Upper lobe of left lung (tissue), 6 donors: ENCODE results near the gene CCDC158. TPM values are rescaled to one million over a fixed set of nuclear protein-coding genes. Genes with fewer than 3 reads are reported as not detected.

ENCODE experiments used
- ATAC-seq, 2 donors: fragments of 200-7000 bp; cut with Tn5 transposase; one replicate each; pipeline ENCODE4 v1.9.1; 2022; ENCODE audit warnings: mild to moderate bottlenecking in 2 of 2, moderate library complexity in 2 of 2; ENCODE audit not compliant: low FRiP score in 2 of 2
- DNase-seq, 2 donors: peaks; one replicate each; pipeline ENCODE4 v3.0.0-alpha.2; 2019 to 2020
- H3K27ac ChIP-seq, 4 donors: fragments of 200-600 bp; sonication (generic); one replicate each; pipeline ENCODE4 v1.5.1; 2016 to 2019
- H3K27me3 ChIP-seq, 4 donors: fragments of 200-600 bp; sonication (generic); one replicate each; pipeline ENCODE4 v1.5.1; 2017 to 2019
- H3K36me3 ChIP-seq, 4 donors: fragments of 200-600 bp; sonication (generic); one replicate each; pipeline ENCODE4 v1.5.1; 2016 to 2019
- H3K4me1 ChIP-seq, 4 donors: fragments of 200-600 bp; sonication (generic); one replicate each; pipeline ENCODE4 v1.5.1; 2018 to 2019
- H3K4me3 ChIP-seq, 4 donors: fragments of 200-600 bp; sonication (generic); one replicate each; pipeline ENCODE4 v1.5.1; 2017 to 2019; ENCODE audit warnings: mild to moderate bottlenecking in 2 of 4, moderate library complexity in 1 of 4
- H3K9me3 ChIP-seq, 4 donors: fragments of 200-600 bp; sonication (generic); one replicate each; pipeline ENCODE4 v1.5.1; 2018 to 2019
- EP300 ChIP-seq, 4 donors: sonication (generic); formaldehyde crosslinking; IDR thresholded peaks; one replicate each; pipeline ENCODE4 v1.5.1; 2017; ENCODE audit warnings: antibody characterized with exemption in 4 of 4, control low read depth in 2 of 4
- POLR2A ChIP-seq, 4 donors: fragments of 450-650 bp; IDR thresholded peaks; one replicate each; pipeline ENCODE4 v1.5.1; 2016 to 2017; ENCODE audit warnings: antibody characterized with exemption in 4 of 4, mild to moderate bottlenecking in 2 of 4
- POLR2AphosphoS5 ChIP-seq, 2 donors: sonication (generic); formaldehyde crosslinking; IDR thresholded peaks; one replicate each; pipeline ENCODE4 v1.5.1; 2017; ENCODE audit warnings: antibody characterized with exemption in 2 of 2
- WGBS, 2 donors: methylation state at CpG; one replicate each; pipeline ENCODE4 v1.1.5; 2017 to 2018; 5-methylcytosine and 5-hydroxymethylcytosine counted together
- total RNA-seq, 6 donors: library from RNA; depleted of rRNA in 4 of 6; stranded (reverse); fragments of >200 nt in 4 of 6; gene quantifications; one replicate each; pipeline versions ENCODE4 v1.1.0 to v1.2.1, GENCODE V29; 2016 to 2021
- TF ChIP-seq, protein P1 (sequence below), 6 experiments: fragments of 450-650 bp in 4 of 6; fragments of 200-600 bp in 2 of 6; sonication (generic) in 2 of 6; IDR thresholded peaks; one replicate each; pipeline ENCODE4 v1.5.1; 2016 to 2019; ENCODE audit warnings: antibody characterized with exemption in 6 of 6
- donor health status: DM: no; HTN: no; CAD: no; lungs with moderate emphysema.
- donor health status: DM: no; HTN: yes; CAD: no; lungs with severe emphysema.

CCDC158 gene
- total RNA-seq, 6 donors from 2014 or later: 0.11 to 1.0 (median 0.37) TPM; not detected in 1

DNA sequence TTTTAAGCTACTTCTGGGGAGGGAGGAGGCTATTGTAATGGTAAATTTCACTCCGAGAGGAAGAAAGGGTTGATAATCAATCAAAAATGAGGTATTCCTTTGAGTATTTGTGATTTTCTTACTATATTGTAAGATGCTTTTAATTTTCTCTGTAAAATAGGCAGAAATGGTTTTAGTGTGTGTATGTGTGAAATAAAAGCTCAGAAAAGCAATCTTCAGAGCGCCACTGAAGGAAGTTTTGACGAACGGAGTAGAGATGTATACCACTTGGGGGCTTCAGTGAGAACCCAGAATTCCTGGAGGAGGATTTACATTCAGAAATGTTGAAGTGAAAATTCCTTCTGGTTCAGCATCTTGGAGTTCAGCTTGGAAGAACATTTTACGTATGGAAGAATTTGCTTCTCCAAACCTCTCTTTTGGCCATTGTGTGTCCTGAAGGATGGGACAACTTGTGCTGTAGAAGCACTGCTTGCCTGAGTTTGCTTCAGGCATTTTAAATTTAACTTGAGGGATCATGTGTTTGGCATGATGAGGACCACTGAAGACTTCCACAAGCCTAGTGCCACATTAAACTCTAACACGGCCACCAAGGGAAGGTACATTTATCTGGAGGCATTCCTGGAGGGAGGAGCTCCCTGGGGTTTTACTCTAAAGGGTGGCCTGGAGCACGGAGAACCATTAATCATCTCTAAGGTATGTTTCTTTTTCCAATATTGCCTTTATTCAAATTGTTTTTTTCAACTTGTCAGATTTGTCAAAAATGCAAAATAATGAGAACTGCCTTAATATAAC, 14.8 kb upstream of the CCDC158 start:
- TF ChIP-seq, protein P1, sequence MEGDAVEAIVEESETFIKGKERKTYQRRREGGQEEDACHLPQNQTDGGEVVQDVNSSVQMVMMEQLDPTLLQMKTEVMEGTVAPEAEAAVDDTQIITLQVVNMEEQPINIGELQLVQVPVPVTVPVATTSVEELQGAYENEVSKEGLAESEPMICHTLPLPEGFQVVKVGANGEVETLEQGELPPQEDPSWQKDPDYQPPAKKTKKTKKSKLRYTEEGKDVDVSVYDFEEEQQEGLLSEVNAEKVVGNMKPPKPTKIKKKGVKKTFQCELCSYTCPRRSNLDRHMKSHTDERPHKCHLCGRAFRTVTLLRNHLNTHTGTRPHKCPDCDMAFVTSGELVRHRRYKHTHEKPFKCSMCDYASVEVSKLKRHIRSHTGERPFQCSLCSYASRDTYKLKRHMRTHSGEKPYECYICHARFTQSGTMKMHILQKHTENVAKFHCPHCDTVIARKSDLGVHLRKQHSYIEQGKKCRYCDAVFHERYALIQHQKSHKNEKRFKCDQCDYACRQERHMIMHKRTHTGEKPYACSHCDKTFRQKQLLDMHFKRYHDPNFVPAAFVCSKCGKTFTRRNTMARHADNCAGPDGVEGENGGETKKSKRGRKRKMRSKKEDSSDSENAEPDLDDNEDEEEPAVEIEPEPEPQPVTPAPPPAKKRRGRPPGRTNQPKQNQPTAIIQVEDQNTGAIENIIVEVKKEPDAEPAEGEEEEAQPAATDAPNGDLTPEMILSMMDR (IDR thresholded peaks at IDR 0.05): no peak
- TF ChIP-seq POLR2A (IDR thresholded peaks at IDR 0.05) (no peak), POLR2AphosphoS5 (IDR thresholded peaks at IDR 0.05) (no peak), EP300 (IDR thresholded peaks at IDR 0.05) (no peak)
- ATAC-seq (peak in 1 of 2 donors; percentile 29), DNase-seq (no peak)
- H3K4me3 ChIP-seq: peak overlapping the region in 3 of 4 donors; percentile 16 to 32 (median 26)
- no peaks in the 10 kb centered on the region for H3K27me3 ChIP-seq
- H3K9me3 ChIP-seq: no peaks in the 10 kb centered on the region
- peaks cover 0 to 11% (median 0%) of the 10 kb centered on the region in 4 donors for H3K4me1 ChIP-seq
- no peaks in the 10 kb centered on the region for H3K36me3 ChIP-seq
- WGBS, 2 donors: 47 to 49% methylated on average over 7 of the region's 7 CpGs
- H3K27ac ChIP-seq: peak overlapping the region in 2 of 4 donors; percentile 1 to 49

DNA sequence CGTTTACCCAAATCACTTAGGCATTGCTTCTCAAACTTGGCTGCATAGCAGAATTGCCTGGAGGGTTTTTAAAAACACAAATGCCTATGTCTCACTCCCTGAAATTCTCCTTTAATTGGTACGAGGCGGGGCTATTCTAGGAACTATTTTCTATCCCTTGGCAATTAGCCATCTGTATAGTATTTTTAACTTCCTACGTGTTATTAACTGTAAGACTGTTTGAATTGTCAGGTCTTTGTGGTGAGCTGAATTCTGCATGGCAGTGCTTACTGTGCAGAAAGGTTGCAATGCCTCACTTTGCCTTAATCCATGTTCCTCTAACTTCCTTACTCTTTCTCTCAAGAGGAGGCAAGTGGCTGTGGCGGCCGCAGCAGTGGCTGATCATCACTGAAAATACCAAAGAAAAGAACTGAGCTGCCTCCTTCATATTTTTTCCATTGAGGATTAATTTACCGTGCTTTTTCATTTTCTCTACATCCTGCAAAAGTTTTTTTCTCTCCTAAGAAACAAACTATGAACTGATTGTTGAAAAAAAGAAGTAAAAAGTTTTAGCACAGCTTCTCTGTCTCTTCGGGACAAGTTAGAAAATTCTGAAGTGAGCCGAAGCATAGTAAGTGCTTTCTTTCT, 14.1 kb upstream of the CCDC158 start, which contains the start of gene SHROOM3:
Gene SHROOM3, plus strand, starts transcription at position 329 of the 627 bp plus-strand sequence. CDS start 824 bp downstream, outside the sequence.
- 15 to 16% methylated on average over 9 of the region's 9 CpGs for WGBS, 2 donors
- no peak for DNase-seq
- Histone ChIP-seq H3K27me3 (no peaks in the 10 kb centered on the region), H3K36me3 (no peaks in the 10 kb centered on the region), H3K27ac (peak within 1 kb of the TSS in 2 of 4 donors; percentile 1 to 49), H3K4me3 (peak within 1 kb of the TSS in 3 of 4 donors; percentile 16 to 32 (median 26)), H3K9me3 (no peaks in the 10 kb centered on the region), H3K4me1 (peaks cover 0 to 11% (median 0%) of the 10 kb centered on the region in 4 donors)
- ATAC-seq: peak; percentile 38 to 53
- TF ChIP-seq POLR2A (IDR thresholded peaks at IDR 0.05) (no peak), POLR2AphosphoS5 (IDR thresholded peaks at IDR 0.05) (no peak), EP300 (IDR thresholded peaks at IDR 0.05) (no peak)
- TF ChIP-seq, protein P1 (IDR thresholded peaks at IDR 0.05): no peak

DNA sequence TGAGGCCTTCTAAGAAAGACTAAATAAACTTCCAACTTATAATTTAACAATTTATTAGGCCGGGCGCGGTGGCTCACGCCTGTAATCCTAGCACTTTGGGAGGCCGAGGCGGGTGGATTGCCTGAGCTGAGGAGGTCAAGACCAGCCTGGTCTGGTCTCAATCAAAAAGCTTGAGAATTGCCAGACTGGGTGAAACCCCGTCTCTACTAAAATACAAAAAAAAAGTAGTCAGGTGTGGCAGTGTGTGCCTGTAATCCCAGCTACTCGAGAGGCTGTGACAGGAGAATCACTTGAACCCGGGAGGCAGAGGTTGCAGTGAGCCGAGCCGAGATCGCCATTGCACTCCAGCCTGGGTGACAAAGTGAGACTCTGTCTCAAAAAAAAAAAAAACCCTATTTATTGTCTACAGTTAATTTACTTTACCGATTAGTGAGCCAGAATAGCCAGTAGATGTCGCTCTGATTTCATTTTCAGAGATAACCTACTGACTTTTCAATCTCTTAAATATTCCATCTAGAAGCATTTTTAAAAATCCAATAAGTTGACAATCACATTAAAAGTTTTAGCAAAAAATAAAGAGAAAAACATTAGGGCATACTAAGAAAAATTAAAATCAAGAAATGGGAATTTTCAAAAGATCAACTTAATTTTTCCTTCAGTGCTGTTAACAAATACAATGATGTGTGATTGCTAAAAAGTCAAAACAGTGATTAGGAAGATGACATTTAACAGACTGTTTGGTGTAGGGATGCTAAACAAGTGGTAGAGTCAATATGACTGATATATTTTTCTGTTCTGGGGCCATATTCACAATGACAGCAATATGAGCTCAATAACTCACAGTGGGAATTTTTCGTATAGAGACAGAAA, 9.8 kb upstream of the CCDC158 start:
- ATAC-seq (peak in 1 of 2 donors; percentile 44), DNase-seq (no peak)
- no peaks in the 10 kb centered on the region for H3K27me3 ChIP-seq
- H3K4me3 ChIP-seq: no peak overlapping the region
- 43 to 46% methylated on average over 15 of the region's 15 CpGs for WGBS, 2 donors
- H3K36me3 ChIP-seq: no peaks in the 10 kb centered on the region
- TF ChIP-seq, protein P1 (IDR thresholded peaks at IDR 0.05): peak in 5 of 6 experiments; percentile 24 to 39 (median 37)
- TF ChIP-seq POLR2AphosphoS5 (IDR thresholded peaks at IDR 0.05): no peak
- H3K27ac ChIP-seq: no peak overlapping the region
- H3K4me1 ChIP-seq: peaks cover 0 to 11% (median 0%) of the 10 kb centered on the region in 4 donors
- H3K9me3 ChIP-seq: no peaks in the 10 kb centered on the region

DNA sequence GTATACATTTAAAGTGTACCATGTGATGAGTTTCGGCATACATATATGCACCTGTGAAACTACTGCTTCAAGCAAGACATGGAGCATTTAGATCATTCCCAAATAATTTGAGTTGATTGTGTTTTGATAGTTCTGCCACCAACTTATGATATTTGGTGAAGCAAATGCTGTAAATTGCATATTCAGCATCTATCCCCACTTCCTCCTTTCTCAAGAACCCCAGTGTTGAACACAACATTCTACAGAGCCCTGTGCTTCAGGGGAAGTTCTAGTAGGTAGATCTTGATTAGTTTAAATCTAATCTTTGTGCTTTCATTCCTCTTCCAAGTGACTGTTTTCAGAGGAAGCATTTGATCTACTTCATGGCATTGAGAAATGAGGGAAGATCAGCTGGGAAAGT, 8.7 kb upstream of the CCDC158 start:
- Histone ChIP-seq H3K9me3 (no peaks in the 10 kb centered on the region), H3K4me1 (peaks cover 0 to under 1% (median 0%) of the 10 kb centered on the region in 4 donors), H3K36me3 (no peaks in the 10 kb centered on the region), H3K4me3 (no peak overlapping the region), H3K27me3 (no peaks in the 10 kb centered on the region), H3K27ac (no peak overlapping the region)
- 95 to 100% methylated on average over 1 of the region's 1 CpG for WGBS, 2 donors
- ATAC-seq: no peak
- TF ChIP-seq POLR2AphosphoS5 (IDR thresholded peaks at IDR 0.05) (no peak), EP300 (IDR thresholded peaks at IDR 0.05) (no peak), POLR2A (IDR thresholded peaks at IDR 0.05) (no peak)
- TF ChIP-seq, protein P1 (IDR thresholded peaks at IDR 0.05): no peak
- DNase-seq: no peak
